Effector CD8-positive, alpha-beta T cell (primary cell): ENCODE data around the gene CSRP1.

ENCODE experiments used
- DNase-seq: peaks from one replicate; lab custom pipeline; 2025; lab: John Stamatoyannopoulos, UW

Gene CSRP1

GRCh38 chr1:201513498-201514243, 6.7 kb upstream of the CSRP1 start:
- no peak for DNase-seq

GRCh38 chr1:201511941-201512539, 5.1 kb upstream of the CSRP1 start:
- no peak for DNase-seq

GRCh38 chr1:201511396-201511940, 4.5 kb upstream of the CSRP1 start:
- no peak for DNase-seq

- DNase-seq: no peak
These were observed 3.8 kb upstream of the CSRP1 start for GRCh38 chr1:201510734-201511133.

DNA sequence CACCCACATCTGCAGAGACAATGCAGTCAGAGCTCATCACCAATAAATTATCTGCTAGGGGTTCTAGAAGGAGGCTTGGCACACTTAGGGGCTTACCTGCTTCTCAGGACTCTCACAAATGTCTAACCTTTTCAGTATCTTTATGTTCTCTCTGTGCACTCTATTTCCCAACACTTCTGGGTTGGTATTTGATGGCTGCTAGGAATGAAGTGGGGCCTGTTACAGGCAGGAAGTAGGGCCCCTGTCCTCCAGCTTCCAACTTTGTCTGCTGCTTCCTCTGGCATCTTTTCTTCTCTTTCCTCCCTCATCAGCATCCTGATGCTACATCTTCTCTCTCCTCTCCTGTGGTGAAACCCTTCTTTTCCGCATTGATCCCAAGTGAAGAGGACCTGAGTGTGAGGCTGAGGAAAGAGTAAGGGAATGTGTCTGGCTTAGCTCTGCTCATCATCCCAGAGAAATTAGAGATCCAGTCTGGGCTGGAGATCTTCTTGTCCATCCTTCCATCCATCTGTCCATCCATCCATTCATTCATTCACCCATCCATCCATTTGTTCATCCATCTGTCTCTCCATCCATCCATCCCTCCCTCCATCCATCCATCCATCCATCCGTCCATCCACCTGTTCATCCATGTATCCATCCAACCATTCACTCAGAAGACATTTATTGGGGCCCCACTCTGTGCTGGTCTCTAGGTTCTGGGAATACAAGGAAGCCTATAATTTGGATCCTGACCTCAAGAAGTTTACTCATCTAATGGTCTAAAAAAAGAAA, 2.9 kb upstream of the CSRP1 start:
- no peak for DNase-seq

DNA sequence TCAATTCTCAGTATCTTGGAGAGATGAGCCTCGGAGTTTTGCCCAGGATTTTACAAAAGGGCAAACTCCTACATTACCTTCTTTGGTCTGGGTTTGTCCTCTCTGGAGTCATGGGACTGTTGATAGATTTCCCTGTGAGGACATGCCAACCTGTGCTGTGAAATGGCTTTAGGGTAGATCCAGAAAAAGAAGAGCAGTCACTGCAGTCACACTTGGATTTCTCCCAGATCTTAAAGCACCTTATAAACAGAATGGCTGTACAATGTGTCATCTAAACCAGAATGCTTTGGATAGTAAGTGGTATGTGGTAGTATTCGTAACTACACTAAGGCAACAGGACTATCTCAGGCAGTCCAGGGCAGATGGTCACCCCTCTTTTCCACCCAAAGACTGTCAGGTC, 1.9 kb upstream of the CSRP1 start:
- DNase-seq: no peak

DNA sequence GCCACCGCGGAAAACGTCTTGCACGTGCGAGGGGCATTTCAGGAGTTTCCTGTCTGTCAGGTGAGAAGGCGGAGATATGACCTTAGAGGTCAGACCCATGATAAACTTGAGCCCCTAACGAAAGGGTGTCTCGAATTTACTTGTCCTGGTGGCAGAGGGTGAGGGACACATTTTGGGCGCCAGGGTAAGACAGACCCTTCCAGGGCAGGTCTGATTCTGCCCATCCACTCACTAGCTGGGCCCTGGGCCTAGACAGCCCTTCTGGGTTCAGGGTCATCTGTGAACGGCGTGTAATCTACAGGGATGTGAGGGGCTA, 395 bp upstream of the CSRP1 start:
- DNase-seq: no peak

GRCh38 chr1:201506092-201506491, 831 bp downstream of the CSRP1 start:
- DNase-seq: no peak

DNA sequence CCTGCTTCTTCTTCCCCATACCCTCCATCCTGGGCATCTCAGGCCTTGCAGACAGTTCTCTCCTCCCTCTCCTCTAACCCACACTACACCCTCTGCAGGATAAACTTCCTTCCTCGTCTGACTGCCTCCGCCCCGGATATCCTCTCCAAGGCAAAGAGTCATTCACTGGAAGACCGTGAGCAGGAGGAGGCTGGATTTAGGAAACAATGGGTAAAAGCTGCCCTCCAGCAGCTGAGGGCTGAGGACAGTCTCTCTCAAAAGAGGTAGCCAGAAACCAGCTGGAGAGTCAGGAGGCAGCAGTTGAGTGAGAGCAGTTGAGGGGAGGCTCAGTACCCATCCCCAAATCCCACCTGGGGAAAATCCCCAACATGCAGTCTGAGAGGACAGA, 1.4 kb downstream of the CSRP1 start:
- no peak for DNase-seq

DNA sequence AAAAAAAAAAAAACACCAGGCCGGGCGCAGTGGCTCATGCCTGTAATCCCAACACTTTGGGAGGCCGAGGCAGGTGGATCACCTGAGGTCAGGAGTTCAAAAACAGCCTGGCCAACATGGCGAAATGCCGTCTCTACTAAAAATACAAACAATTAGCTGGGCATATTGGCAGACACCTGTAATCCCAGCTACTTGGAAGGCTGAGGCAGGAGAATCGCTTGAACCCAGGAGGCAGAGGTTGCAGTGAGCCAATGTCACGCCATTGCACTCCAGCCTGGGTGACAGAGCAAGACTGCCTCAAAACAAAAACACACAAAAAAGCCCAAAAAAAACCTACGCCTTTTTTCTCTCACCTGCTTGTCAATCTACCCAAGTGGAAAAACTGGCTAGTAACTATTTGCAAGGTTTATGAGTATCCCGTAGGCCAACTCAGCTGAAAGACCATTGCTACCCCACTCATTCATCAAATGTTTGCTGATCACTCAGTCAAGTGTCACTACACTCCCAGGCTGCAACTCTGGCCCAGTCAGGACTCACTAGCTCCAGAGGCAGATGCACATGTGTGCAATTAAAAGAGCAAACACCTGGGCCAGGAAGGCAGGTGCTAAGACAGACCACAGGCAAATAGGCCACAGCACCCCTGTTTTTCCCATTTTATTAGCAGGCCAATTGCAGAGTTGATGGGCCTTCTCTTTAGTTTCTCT, 2.0 kb downstream of the CSRP1 start:
- DNase-seq: no peak

DNA sequence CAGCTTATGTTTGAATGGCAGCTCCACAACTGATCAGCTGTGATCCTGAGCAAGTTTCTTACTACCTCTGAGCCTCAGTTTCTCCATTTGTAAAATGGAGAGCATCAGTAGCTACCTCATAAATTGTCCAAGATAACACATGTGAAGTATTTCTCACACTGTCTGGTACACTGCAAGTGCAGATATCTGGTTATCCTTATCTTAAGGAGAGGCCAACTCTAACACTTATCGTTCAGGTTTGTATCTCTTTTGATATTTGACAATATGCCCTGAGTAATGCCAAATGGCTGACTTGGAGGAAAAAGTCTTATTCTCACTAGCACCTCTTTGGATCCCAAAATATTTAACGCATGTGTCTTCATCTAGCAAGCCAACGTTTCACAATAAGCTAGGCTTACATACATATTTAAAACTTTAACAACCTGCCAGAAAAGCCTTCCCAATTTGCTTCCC, 2.7 kb downstream of the CSRP1 start:
- no peak for DNase-seq

DNA sequence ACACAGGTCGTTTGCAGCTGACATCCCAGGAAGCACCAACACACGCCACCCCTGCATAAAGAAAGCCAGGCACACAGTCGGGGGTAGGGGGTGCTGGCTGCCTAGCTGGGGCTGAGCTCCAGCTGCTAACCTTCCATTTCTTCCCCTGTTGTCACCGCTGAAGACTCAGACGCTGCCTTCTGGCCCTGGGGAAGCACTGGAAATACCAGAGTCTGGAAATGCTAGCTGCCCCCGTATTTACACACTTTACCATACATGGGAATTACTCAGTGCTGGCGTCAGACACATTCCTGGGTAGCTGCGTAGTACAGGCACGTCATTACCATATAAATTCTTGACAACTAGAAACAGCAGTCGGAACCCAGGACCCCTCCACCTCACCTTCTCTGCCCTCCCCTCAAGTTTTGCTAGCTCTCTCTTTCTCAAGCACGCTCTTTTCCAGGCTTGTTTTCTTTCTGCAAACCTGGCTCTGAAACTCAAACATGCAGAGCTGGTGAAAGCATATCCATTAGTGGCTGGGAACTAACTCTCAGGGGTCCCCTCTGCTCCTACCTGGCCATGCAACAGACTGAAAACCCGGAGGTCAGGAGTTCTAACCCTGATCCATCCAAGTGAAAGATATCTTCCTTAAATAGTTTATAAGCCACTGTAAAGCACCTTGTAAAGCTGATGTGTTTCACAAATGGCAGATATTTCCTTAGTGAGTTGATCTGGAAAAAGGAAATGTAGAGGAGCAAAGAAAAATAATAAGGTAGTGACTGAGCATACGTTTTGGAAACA, 3.3 kb downstream of the CSRP1 start:
- no peak for DNase-seq

- DNase-seq: no peak
These were observed 4.4 kb downstream of the CSRP1 start for GRCh38 chr1:201502511-201502857.

DNA sequence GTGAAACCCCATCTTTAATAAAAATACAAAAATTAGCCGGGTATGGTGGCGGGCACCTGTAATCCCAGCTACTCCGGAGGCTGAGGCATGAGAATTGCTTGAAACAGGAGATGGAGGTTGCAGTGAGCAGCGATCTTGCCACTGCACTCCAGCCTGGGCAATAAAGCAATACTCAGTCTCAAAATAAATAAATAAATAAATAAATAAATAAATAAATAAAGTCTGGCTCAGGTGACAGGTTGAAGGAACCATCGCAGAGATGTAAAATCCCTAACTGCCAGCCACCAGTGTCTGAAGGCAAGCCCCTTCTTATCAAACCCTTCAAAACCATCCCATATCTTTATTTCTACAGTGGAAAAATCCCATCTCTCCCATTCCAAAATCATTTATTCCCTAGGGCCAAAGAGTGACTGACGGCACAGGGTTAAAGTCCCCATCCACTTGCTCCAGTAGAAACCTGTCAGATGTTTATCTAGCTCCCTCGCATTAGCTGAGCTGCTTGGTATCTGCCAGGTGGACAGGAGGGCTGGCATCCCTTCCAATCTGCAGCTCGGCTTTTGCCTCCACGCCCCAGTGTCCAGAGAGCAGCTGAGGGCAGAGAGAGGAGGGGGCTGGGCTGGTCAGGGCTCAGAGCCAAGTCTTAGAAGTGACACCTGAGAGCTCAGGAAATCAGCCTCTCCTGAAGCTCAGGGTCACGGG, 5.0 kb downstream of the CSRP1 start:
- DNase-seq: no peak

DNA sequence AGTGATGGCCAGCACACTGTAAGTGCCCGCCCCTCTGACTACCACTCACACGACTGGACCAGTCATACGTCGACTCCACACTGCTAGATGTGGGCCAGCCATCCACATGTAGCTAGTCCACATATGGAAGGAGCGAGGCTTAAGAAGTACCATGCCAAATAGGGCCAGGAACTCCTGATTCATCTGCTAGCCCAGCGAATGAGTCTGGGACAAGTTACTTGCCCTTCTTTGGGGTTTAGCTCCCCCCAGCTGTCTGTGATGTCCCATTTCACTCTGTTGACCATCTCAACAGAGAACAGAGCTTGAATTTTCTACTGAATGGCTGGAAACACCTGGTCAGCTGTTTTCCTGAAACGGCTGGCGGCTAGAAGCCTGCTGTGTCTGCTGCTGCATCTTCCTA, 5.8 kb downstream of the CSRP1 start:
- no peak for DNase-seq

GRCh38 chr1:201500670-201501120, 6.2 kb downstream of the CSRP1 start:
- DNase-seq: no peak

GRCh38 chr1:201499795-201500669, 6.9 kb downstream of the CSRP1 start:
- no peak for DNase-seq

DNA sequence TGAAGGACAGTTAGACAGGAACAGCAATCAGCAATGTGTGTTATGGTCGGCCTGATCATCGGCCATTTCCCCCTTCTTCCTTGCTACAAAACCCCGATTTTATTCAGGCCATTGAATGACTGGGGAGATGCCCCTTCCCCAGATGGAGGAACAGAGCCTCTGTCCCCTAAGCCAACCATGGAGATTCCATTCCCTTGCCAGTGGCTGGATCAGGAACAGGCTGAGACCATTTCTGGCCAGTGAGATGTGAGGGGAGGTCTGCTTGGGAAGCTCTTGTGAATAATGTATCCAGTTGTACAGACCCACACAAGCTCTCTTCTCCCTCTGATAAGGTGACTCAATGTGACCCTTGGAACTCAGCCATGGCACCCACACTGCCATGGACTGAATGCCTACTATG, 7.7 kb downstream of the CSRP1 start:
- DNase-seq: no peak

- no peak for DNase-seq
These were observed 8.3 kb downstream of the CSRP1 start for GRCh38 chr1:201498621-201499020.
